Muscle layer of colon (tissue), 2 donors: Measurements from ENCODE around the gene TXNDC5.

Experiments used
- H3K27ac ChIP-seq: one replicate; pipeline ENCODE4 v1.7.0; 2013; ENCODE audit warnings: low read depth, mild to moderate bottlenecking, low read length, moderate library complexity
- H3K27me3 ChIP-seq, 2 donors: one replicate each; pipeline ENCODE4 v1.7.0; 2013; ENCODE audit warnings: low read length in 2 of 2, mild to moderate bottlenecking in 2 of 2; ENCODE audit not compliant: insufficient read depth in 2 of 2, control insufficient read depth in 1 of 2
- H3K36me3 ChIP-seq: one replicate; pipeline ENCODE4 v1.7.0; 2013; ENCODE audit warnings: mild to moderate bottlenecking, low read length; ENCODE audit not compliant: insufficient read depth
- H3K4me1 ChIP-seq: one replicate; pipeline ENCODE4 v1.7.0; 2013; ENCODE audit warnings: mild to moderate bottlenecking, low read length; ENCODE audit not compliant: insufficient read depth
- H3K4me3 ChIP-seq, 2 donors: one replicate each; pipeline ENCODE4 v1.7.0; 2013; ENCODE audit warnings: low read length in 2 of 2, low read depth in 1 of 2, mild to moderate bottlenecking in 1 of 2, moderate library complexity in 1 of 2
- H3K9ac ChIP-seq: one replicate; pipeline ENCODE4 v1.7.0; 2013; ENCODE audit warnings: low read length
- H3K9me3 ChIP-seq: one replicate; pipeline ENCODE4 v1.7.0; 2013; ENCODE audit warnings: mild to moderate bottlenecking, low read length
- donor health status: abdominal sarcoma.
- donor health status: Adenocarcinoma of cecum.

The TXNDC5 gene

DNA sequence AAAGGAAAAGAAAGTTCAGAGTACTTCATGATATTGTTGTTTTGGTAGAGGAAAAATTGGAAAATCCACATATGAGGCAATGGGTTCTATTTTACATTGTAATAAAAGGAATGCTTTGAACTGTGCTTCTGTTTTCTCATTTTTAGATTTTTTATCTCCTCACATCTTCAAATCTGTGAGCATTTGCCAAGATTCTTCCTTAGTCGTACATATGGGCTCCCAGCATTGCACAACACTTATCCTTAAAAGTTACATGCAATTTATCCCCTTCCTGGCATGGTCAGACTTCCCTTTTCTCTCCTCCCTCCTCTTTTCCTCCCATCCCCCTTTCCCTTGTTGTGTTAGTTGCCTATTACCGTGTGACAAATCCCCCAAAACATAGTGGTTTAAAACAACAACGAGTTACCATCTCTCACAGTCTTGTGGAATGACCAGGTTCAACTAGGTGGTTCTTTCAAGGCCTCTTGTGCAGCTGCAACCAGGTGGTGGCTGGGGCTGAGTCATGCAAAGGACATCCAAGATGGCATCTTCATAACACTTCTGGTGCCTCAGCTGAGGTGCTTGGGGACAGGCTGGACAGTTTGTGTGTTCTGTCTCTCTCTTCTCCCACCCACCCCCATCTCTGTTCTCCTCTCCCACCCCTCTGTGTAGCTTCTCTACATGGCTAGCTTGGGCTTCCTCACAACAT is 68.7 kb downstream of the TXNDC5 start:
- Histone ChIP-seq H3K4me1 (no peaks in the 10 kb centered on the region), H3K9ac (no peak overlapping the region), H3K9me3 (peaks cover 4% of the 10 kb centered on the region), H3K4me3 (no peak overlapping the region), H3K27ac (no peak overlapping the region), H3K27me3 (no peaks in the 10 kb centered on the region), H3K36me3 (no peaks in the 10 kb centered on the region)

GRCh38 chr6:7836371-7837026 is 74.1 kb downstream of the TXNDC5 start:
- no peak overlapping the region for H3K4me3 ChIP-seq
- H3K36me3 ChIP-seq, result no peaks in the 10 kb centered on the region
- H3K27me3 ChIP-seq, result no peaks in the 10 kb centered on the region
- no peak overlapping the region for H3K27ac ChIP-seq
- H3K9me3 ChIP-seq, result no peaks in the 10 kb centered on the region
- H3K4me1 ChIP-seq, result no peaks in the 10 kb centered on the region
- H3K9ac ChIP-seq, result no peak overlapping the region

- no peak overlapping the region for H3K9ac ChIP-seq
- no peaks in the 10 kb centered on the region for H3K27me3 ChIP-seq
- no peak overlapping the region for H3K27ac ChIP-seq
- no peak overlapping the region for H3K4me3 ChIP-seq
- no peaks in the 10 kb centered on the region for H3K9me3 ChIP-seq
- H3K4me1 ChIP-seq, result no peaks in the 10 kb centered on the region
- no peaks in the 10 kb centered on the region for H3K36me3 ChIP-seq
These were observed 76.9 kb downstream of the TXNDC5 start for GRCh38 chr6:7833751-7834070.

- H3K27me3 ChIP-seq, result no peaks in the 10 kb centered on the region
- no peaks in the 10 kb centered on the region for H3K4me1 ChIP-seq
- H3K9ac ChIP-seq, result no peak overlapping the region
- no peak overlapping the region for H3K27ac ChIP-seq
- H3K4me3 ChIP-seq, result no peak overlapping the region
- no peaks in the 10 kb centered on the region for H3K36me3 ChIP-seq
- no peaks in the 10 kb centered on the region for H3K9me3 ChIP-seq
These were observed 77.5 kb downstream of the TXNDC5 start for GRCh38 chr6:7832904-7833750.
